Effector CD4-positive, alpha-beta T cell (primary cell): ENCODE data around the gene NEO1.
A peak's percentile ranks its signal among the peaks of the same experiment; 100 is the strongest.

ENCODE experiments used
- DNase-seq: peaks from one replicate; pipeline ENCODE4 v3.0.0-alpha.2; 2020
- total RNA-seq: gene quantifications from one replicate; lab custom pipeline; 2026; lab: John Stamatoyannopoulos, UW

Gene NEO1, protein sequence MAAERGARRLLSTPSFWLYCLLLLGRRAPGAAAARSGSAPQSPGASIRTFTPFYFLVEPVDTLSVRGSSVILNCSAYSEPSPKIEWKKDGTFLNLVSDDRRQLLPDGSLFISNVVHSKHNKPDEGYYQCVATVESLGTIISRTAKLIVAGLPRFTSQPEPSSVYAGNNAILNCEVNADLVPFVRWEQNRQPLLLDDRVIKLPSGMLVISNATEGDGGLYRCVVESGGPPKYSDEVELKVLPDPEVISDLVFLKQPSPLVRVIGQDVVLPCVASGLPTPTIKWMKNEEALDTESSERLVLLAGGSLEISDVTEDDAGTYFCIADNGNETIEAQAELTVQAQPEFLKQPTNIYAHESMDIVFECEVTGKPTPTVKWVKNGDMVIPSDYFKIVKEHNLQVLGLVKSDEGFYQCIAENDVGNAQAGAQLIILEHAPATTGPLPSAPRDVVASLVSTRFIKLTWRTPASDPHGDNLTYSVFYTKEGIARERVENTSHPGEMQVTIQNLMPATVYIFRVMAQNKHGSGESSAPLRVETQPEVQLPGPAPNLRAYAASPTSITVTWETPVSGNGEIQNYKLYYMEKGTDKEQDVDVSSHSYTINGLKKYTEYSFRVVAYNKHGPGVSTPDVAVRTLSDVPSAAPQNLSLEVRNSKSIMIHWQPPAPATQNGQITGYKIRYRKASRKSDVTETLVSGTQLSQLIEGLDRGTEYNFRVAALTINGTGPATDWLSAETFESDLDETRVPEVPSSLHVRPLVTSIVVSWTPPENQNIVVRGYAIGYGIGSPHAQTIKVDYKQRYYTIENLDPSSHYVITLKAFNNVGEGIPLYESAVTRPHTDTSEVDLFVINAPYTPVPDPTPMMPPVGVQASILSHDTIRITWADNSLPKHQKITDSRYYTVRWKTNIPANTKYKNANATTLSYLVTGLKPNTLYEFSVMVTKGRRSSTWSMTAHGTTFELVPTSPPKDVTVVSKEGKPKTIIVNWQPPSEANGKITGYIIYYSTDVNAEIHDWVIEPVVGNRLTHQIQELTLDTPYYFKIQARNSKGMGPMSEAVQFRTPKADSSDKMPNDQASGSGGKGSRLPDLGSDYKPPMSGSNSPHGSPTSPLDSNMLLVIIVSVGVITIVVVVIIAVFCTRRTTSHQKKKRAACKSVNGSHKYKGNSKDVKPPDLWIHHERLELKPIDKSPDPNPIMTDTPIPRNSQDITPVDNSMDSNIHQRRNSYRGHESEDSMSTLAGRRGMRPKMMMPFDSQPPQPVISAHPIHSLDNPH (N-terminal part only)
- 5.6 reads per million, percentile 22 among the genes with 10 or more reads in this experiment for total RNA-seq

DNA sequence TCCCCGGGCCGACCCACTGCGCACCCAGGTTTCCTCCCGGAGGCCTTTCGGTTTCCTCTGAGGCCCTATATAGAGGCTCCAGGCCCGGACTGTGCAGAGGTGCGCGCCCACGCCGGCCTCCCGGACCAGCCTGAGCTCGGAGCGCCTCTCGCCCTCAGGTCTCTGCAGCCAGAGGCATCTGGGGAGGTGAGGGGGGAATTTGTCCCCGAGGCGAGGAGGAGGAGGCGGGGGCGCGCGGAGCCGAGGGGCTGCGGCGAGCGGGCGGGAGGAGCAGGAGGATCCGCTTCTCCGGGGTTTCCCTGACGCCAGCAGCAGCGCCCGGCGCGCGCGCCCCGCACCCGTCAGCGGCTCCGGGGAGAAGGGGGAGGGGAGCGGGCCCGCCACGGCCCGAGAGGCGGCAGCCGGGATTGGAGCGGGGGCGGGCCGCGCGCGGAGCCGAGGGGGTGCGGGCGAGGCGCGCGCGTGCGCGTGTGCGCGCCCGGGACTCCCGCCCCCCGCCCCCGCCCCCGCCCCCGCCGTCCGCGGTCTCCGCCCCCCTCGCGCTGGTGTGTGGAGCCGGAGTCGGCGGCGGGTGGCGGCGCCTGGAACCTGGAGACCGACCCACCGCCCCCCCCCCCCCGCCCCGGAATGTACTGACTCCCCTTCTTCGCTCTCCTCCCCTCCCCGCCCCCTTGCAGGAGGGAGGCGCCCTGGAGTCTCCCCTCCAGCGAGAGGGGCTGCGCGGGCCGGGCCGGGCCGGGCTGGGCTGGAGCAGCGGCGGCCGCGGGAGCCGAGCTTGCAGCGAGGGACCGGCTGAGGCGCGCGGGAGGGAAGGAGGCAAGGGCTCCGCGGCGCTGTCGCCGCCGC lies at the start of gene NEO1:
Gene NEO1, plus strand, starts transcription at position 657 of the 846 bp plus-strand sequence. CDS start 213 bp downstream, outside the sequence.
- DNase-seq: peak; percentile 58

DNA sequence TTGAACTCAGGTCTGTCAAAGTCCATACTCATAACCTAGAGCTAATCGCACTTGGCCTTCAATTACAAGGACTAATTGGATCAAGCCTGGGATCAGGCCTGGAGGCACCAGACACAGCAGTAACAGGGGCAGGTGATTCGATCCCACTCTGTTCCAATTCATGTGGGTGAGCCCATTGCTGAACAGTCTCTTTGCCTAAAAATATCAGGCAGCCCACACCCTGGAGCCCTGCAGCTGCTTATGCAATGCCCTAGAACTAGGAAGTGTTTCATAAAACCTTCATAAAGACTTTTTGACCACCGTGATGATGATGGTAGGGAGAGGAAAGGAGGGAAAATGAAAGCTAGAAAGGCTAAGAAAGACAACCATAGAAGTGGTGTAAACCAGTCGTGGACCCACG lies 47.8 kb upstream of the NEO1 start:
- DNase-seq: no peak

DNA sequence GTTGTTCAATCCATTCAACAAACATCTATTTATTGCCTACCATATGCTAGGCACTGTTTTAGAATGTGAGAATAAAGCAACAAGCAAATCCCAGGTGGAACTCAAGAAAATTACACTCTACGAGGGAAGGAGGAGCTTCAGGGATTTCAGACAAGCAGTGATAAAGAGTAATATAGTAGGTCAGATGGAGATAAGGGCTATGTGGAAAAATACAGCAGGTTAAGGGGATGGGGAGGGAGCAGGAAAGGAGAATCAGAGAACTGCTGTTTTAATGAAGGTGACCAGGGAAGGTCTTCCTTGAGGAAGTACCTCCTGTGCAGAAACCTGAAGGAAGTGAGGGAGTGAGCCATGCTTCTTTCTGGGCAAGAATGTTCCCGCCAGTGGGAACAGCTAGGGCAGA lies 47.2 kb upstream of the NEO1 start:
- DNase-seq: no peak

DNA sequence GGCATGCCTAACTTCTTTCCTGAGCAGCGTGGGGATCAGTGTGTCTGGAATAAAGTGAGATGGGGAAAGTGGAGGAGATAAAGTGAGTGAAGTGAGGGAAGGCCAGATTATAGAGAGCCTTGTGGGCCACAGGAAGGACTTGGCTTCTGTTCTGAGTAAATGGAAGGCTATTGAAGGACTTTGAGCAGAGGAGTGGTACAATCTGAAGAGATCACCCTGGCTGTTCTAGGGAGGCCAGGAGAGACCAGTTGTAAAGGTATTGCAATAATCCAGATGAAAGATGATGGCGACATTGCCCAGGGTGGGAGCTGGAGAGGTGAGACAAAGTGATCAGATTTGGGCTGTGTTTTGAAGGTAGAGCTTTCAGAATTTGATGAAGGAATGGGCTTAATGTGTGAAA lies 46.8 kb upstream of the NEO1 start:
- no peak for DNase-seq

DNA sequence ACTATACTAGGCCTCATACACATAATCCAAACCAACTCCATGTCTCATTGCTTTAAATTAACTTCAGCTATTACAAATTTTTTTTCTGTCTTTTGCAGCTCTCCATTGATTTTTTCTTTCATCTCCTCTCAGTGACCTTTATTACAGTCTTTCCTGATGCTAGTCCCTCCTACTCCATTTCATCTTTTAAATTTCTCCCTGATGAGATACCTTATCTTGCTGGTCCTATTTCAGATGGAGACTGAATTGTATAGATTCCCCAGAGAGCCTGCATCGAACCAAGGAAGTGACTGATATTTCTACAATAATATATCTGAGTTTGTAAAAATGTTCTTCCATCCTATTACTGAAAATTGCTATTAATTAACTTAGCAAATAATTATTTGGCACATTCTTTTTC lies 45.7 kb upstream of the NEO1 start:
- DNase-seq: no peak

DNA sequence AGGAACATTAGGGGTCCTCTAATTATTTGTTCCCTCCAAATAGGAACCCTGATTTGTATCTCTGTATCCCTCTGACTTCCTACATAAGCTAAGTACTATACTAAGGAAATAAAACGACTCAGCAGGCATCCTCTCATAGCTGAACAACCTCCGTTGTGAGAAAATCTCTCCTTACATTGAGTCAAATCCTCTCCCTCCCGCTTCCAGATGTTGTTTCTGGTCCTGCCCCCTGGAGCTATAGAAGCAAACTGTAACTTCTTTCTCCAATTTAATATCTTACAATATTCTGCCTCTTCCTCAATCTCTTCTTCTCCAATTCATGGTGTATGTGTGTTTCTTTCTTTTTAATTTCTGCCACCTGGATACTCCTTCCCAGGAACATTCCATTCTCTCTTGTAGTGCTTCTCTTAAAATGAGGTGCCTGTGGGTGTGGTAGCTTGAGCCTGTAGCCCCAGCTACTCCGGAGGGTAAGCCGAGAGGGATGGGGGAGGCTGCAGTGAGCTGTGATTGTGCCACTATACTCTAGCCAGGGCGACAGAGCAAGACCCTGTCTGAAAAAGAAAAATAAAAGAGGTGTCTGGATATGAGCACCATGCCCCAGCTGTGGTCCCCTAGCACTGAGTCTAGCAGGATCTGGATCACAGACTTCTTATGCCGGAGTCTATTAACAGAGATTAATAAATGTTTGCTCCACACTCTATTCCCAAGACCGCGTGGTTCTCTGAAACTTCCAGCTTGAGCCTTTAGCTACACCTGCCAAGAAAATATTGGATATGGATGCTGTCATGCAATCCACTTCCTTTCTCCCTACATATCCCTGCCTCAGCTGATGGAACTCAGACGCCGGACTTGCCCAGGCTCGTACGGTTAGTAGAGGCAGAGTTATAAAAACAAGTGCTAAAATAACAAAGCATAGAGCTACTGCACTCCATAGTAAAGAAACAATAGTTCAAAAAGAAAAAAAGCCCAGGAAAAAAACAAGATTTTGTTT lies 42.9 kb upstream of the NEO1 start:
- no peak for DNase-seq

DNA sequence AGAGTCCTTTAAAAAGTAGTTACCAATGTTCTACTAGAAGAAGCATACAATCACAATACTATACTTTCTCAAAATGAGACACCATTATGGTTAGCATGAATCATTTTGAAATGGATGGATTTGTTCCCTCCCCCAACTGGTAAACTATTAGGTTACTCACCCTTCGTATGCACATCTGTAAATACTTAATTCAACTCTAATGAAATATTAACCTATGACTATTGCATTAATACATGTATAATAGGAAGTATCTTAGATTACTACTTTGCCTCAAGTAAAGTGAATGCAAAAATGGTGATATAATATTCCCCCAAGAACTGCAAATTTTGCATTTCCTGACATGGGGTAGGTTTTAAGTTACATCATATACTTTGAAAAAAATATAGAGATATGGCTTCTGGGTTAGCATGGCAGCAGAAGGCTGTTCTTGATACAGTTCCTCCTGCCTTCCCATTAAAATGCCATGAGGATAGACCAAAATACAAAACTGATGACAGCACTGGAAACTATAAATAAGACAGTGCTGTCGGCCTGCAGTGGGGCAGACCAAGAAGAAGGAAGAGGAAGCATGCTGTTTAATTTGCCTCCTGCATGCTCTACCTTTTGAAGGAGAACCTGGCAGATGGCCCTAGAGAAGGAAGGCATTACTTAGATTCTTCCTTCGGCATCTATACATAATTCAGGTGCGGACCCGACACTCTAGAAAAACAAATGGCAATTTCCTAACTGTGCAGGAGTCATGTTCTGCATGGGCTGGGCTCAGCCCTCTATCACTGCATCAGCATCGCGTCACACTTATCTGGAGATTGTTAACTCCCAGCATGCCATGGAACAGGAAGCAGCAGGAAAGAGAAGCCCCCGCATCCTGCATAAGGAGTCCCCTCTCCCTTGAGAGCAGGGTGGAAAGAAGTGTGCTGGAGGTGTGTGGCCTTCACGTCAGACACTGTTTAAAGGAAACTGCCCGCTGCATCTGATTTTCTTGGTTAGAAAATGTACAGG lies 41.8 kb upstream of the NEO1 start:
- no peak for DNase-seq

DNA sequence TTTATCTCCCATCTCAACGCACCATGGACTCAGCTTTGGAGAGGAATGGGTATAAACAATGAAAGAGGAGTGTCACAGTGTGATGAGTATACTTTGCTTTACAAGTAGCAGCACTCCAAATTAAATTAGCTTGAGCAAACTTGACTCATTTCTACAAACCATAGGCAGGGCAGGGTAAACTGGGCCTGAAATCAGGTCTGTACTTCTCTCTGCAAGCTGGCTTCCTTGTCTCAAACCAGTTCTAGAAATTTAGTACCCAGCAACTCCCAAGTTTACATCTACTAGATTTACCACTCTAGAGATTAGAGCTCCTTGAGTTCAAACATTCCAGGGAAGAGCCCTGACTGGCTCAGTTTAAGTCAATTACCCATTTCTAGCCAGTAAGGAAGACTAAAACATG lies 37.4 kb upstream of the NEO1 start:
- DNase-seq: no peak

DNA sequence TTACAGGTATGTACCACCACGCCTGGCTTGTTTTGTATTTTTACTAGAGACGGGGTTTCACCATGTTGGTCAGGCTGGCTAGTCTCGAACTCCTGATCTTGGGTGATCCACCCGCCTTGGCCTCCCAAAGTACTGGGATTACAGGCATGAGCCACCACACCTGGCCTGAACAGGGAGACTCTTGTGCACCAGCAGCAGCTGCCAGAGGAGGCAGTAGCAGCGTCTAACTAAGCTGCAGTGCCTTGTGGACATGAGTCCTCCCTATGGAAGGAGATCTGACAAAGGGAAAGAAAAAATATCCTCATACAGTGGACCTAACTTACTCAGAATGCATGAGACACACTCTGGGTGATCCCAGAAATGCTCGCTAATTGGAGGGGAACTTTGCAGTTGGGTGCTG lies 36.8 kb upstream of the NEO1 start:
- no peak for DNase-seq

DNA sequence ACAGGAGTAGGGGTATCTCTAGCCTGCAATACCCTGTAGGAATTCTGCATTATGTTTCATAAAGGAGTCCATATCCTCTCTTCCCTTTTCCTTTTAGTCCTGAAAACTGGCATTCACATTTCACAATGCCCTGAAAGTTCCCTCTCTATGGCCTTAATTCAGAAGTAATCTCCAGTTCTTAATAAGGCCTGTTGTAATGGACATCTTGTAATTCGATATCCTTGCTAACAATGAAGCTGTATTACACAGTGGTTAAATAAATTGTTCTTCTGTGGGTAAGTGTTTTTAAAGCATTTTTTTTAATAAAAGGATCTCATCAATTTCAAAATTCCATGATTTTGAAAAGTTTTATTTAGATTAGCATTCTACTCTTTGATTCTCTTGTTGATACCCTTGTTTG lies 34.3 kb upstream of the NEO1 start:
- no peak for DNase-seq

DNA sequence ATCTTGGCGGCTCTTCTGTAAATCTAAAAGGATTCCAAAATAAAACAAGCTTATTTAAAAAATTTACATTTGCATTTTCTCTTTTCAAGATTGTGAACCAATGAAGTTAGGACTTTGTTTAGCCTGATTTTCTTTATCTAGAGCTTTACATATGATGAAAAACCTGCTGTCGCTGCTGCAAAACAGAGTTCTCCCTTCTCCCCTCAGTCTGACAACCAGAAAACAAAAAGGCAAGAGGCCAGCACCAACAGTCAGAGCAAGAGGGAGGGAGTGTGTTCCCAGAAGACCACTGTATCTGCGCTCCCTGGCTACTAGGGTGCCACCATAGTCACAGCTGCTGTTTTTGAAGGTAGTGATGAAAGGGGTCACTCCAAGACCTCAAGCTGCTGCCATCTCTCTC lies 33.1 kb upstream of the NEO1 start:
- no peak for DNase-seq

DNA sequence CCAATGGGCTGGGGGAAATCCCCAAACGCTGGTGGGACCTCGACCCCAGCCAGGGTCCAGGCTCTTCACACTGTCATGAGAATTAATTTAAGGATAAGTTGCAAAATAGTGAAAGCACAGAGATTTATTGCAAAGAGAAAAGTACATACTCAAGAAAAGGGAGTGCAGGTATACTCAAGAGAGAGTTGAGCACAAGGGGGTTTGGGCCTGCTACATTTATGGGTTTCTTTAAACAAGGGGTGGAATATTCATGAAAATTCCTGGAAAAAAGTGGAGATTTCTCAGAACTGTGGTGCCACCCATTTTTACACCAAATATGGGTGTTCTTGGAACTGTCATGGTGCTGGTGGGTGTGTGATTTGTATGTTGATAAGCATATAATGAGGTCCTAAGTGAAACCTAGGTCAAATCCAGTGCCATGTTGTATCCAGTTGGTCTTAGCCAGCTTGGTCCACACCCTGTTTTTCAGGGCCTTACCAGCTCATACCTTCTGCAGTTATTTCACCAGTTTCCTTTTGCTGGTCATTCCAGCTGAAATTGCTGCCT lies 32.6 kb upstream of the NEO1 start:
- no peak for DNase-seq

DNA sequence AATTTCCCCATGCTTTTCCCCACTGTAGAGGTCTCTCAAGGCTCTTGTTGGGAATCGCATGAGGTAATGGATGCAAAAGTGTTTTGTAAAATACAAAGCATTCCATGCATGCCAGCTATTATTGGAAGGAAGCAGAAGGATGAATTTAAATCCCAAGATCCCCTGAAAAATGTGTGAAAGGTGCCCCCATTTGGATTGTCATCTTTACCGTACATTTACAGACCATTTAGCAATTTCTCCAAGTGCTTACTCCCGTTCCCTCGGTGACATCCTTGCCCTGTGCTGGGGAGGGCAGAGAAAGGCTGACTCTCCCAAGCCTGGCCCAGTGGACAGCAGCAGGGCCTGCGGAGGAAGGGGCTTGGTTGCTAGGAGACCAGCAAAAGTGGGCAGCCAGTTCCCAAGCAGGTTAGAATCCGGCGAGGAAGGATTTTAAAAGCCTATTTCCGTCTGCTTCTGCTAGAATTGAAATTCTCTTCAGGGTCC lies 31.1 kb upstream of the NEO1 start:
- no peak for DNase-seq

DNA sequence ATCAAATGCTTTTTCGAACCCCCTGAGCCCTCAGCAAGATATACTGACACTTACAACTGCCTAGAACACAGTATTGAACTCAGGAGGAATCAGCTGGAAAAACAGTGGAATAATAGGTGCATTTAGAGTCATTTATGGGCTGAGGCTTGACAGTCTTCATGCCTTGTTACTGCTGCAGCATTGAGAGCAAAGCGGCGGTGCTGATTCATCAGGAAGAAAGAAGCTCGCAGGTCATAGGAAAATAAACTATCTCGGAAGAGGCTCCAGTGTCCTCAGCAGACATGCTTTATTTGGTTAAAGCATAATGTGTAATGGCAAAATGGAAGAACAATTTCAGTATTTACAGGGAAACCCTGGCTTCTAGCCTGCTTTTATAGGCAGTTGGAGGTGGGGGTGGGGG lies 30.1 kb upstream of the NEO1 start:
- no peak for DNase-seq

DNA sequence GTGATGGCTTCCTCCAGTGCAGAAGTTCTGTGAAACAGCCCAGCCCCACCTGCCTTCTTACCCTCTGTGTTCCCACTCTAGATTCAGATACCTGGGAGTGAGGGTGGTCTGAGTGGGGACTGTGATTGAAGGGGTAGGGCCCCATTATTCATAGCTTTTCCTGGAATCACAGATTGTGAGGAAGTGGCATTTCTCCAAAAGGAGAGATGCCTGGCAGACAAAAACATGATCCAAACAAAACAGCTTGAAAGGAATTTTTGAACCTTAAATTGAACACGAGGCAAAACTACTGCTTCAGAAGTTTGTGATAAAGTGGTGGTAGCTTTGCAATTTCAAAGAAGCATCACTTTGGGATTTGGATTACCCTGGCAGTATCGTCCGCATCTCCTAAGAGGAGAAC lies 29.2 kb upstream of the NEO1 start:
- DNase-seq: no peak

DNA sequence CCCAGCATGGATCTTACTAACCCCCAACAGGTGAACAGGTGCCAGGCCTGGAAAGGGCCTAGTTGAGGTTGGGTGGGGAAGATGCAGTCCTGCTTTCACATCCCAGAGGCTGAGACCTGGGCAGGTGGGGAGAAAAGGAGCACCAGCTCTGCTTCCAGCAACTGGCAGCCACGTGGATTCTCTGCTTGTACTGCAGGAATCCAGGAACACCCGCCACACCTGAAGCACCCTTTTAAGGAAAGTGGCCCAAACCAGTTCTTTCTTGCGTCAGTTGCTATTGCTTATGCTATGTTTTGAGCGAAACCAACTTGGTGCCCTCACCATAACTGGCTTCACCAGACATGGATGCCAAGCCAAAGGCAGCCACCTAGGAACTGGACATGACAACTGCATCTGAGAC lies 28.1 kb upstream of the NEO1 start:
- no peak for DNase-seq

DNA sequence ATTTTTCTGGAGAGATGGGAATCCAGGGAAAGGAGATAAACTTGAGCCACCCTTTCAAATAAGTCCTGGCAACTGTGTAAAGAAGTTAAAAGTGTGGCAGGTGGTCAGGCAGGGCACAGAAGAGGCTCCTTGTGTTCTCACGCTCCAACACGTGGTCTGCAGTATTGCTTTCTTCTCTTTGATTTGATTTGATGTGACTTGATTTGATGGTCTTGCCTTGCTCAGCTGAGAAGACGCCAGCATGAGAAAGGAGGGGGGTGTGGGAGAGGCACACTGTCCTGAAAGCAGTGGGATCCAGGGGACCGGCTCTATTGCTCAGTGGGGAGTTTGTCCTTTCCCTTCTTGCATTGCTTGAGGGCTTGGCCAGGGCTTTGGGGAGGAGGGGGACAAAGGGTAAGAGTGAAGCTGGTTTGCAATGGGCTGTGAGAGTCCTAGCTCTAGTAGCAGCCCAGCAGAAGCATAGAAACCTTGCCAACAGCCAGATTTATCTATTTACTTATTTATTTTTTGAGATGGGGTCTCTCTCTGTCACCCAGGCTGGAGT lies 25.7 kb upstream of the NEO1 start:
- no peak for DNase-seq

DNA sequence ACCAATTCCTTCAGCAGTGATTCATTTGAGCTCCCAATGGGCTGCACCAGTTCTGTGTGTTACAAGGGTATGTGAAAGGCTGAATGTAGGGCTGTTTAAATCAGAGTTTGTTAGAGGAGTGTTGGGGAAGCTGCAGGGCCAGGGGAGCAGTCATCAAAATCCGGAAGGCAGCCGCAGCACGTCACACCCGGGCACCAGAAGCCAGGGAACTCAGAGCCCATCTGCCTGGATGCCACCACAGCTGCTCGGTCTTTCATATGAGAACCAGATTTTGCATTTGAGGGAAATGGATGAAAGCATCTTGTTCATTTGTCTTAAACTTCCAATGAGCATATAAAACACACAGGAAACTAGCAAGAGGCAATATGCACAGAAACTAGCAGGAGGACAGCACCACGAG lies 24.2 kb upstream of the NEO1 start:
- DNase-seq: no peak
